ENCODE data around the gene GALM. TPM values are rescaled to one million over a fixed set of nuclear protein-coding genes. Genes with fewer than 3 reads are reported as not detected.
A peak's percentile ranks its signal among the peaks of the same experiment; 100 is the strongest.

Gene GALM
- total and polyA plus RNA-seq, 2 of the 13 experiments (the other 11 are each of a cell fraction or from before 2014, with no cell fraction given): 65.5 to 90.0 TPM

GRCh38 chr2:38685116-38685735 is 19.3 kb downstream of the GALM start:
- CTCF ChIA-PET (ENCODE audit: low intra/inter-chr PET ratio, low total read pairs): no interaction called here
- ATAC-seq: peak; percentile 81
- 55% methylated on average over 3 of the region's 3 CpGs for WGBS (ENCODE audit: low lambda C conversion rate)
- H4K20me1 ChIP-seq (ENCODE audit: insufficient read depth, low read length): no peaks in the 10 kb centered on the region
- H3K27ac ChIP-seq (ENCODE audit: extremely low read length, insufficient read depth, low read length): peak overlapping the region; percentile 44
- peak; percentile 78 for FAIRE-seq
- H2AFZ ChIP-seq (ENCODE audit: low read length): no peak overlapping the region
- POLR2A ChIA-PET: interaction anchor here (1.3 to 1.4 kb wide), 2 partner anchors 19 to 82 kb away, joined by 4 to 13 read pairs; partner anchors contain the start of genes GALM and HNRNPLL
- in situ Hi-C loops (cut with HindIII; ENCODE audit: extremely low pct_ligation_motif_present, low pct_unique_long_range_greater_than_20kb): no loop called here
- H3K9ac ChIP-seq (ENCODE audit: insufficient read depth, low read depth, low read length): no peak overlapping the region
- no peaks in the 10 kb centered on the region for H3K27me3 ChIP-seq (ENCODE audit: control insufficient read depth in 1 of 2, insufficient read depth in 2 of 2, low read length in 2 of 2)
- peaks cover 3% of the 10 kb centered on the region for H3K79me2 ChIP-seq (ENCODE audit: insufficient read depth, low read length)
- H3K36me3 ChIP-seq (replicated peaks in 1 of 2; ENCODE audit: control insufficient read depth in 1 of 2, insufficient read depth in 2 of 2, low read length in 2 of 2): peaks cover 20 to 69% of the 10 kb centered on the region in 2 experiments
- H3K4me3 ChIP-seq (replicated peaks in 1 of 3; ENCODE audit: insufficient read depth in 1 of 3, low read depth in 2 of 3, low read length in 3 of 3): peak overlapping the region in 1 of 3 experiments; percentile 3; a peak in 1 of 6 replicates
- peaks cover 45% of the 10 kb centered on the region for H3K4me1 ChIP-seq (ENCODE audit: insufficient read depth, low read length)
- DNase-seq (ENCODE audit: low spot score): peak; percentile 87
- H3K9me3 ChIP-seq (ENCODE audit: low read length): no peaks in the 10 kb centered on the region
- intact Hi-C loops (cut with micrococcal nuclease; ENCODE audit: unreplicated experiment): loop anchor here (5.0 kb wide), 1 partner anchor 47 kb away; no protein-coding TSS in a partner anchor
- H3K4me2 ChIP-seq (ENCODE audit: low read depth, low read length): peak overlapping the region; percentile 46
- TSS peak; percentile 13 for BruUV-seq (replicated peaks)
- no peak for TF ChIP-seq HNRNPK (IDR thresholded peaks at IDR 0.05; ENCODE audit: low read depth, low read length, poor library complexity, severe bottlenecking)
- TF ChIP-seq HOXA9 (CRISPR knock-in tag; IDR thresholded peaks at IDR 0.05; ENCODE audit: borderline replicate concordance): no peak
- peak; percentile 63; the same call in 1 of the 2 replicates for TF ChIP-seq ZHX1 (CRISPR knock-in tag; IDR thresholded peaks at IDR 0.05; ENCODE audit: low read depth)
- TF ChIP-seq ZSCAN20 (CRISPR knock-in tag; IDR thresholded peaks at IDR 0.05; ENCODE audit: borderline replicate concordance): no peak
- TF ChIP-seq SALL2 (CRISPR knock-in tag; IDR thresholded peaks at IDR 0.05): peak; percentile 25; the same call in 1 of the 2 replicates
- TF ChIP-seq RXRB (CRISPR knock-in tag; IDR thresholded peaks at IDR 0.05; ENCODE audit: borderline replicate concordance): peak; percentile 52
- peak in 1 of 2 experiments; percentile 90; a peak in 2 of 4 replicates for TF ChIP-seq EP300 (IDR thresholded peaks at IDR 0.05; ENCODE audit: low read depth in 2 of 2, low read length in 2 of 2)
- no peak for TF ChIP-seq EP300 (CRISPR knock-in tag; IDR thresholded peaks at IDR 0.05; ENCODE audit: borderline replicate concordance)
- no peak for TF ChIP-seq NBN (conservative IDR thresholded peaks at IDR 0.05)
- TF ChIP-seq ZHX2 (IDR thresholded peaks at IDR 0.05; ENCODE audit: low read depth): no peak
- no peak for TF ChIP-seq ZHX2 (CRISPR knock-in tag; IDR thresholded peaks at IDR 0.05; ENCODE audit: borderline replicate concordance)
- TF ChIP-seq ZNF839 (CRISPR knock-in tag; IDR thresholded peaks at IDR 0.05; ENCODE audit: borderline replicate concordance): no peak
- no peak for TF ChIP-seq ZNF446 (CRISPR knock-in tag; IDR thresholded peaks at IDR 0.05)
- TF ChIP-seq HHEX (CRISPR knock-in tag; IDR thresholded peaks at IDR 0.05): no peak

Data from HepG2 (cell line).